ENCODE results near the gene FLT3LG. TPM values are rescaled to one million over a fixed set of nuclear protein-coding genes. Genes with fewer than 3 reads are reported as not detected.
A peak's percentile ranks its signal among the peaks of the same experiment; 100 is the strongest.

FLT3LG gene
- total RNA-seq, 1 donor from 2014 or later: 12.7 TPM

DNA sequence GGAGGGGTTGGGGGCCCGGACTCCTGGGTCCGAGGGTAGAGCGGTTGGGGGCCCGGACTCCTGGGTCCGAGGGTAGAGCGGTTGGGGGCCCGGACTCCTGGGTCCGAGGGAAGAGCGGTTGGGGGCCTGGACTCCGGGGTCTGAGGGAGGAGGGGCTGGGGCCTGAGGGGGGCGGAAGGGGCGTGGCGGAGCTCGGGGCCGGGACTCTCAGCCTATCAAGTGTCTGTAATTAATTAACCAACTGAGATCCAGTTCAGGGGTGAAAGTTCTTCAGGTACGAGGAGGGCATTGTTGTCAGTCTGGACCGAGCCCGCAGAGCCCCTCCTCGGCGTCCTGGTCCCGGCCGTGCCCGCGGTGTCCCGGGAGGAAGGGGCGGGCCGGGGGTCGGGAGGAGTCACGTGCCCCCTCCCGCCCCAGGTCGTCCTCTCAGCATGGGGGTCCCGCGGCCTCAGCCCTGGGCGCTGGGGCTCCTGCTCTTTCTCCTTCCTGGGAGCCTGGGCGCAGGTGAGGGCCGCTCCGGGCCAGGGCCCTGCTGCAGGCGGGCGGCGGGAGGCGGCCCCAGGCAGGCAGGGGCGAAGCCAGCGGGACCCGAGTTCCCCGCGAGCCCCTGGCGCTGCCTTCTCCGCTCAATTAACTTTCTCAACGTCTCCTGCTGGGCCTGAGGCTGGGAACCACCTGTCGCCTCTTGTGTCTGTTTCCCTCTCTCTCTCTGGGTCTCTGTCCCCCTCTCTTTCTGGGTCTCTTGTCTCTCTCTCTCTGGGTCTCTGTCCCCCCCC, 39.1 kb downstream of the FLT3LG start:
- DNase-seq (ENCODE audit: low spot score): no peak

- DNase-seq (ENCODE audit: low spot score): no peak
Measured at GRCh38 chr19:49513746-49514118, 39.7 kb downstream of the FLT3LG start.

DNA sequence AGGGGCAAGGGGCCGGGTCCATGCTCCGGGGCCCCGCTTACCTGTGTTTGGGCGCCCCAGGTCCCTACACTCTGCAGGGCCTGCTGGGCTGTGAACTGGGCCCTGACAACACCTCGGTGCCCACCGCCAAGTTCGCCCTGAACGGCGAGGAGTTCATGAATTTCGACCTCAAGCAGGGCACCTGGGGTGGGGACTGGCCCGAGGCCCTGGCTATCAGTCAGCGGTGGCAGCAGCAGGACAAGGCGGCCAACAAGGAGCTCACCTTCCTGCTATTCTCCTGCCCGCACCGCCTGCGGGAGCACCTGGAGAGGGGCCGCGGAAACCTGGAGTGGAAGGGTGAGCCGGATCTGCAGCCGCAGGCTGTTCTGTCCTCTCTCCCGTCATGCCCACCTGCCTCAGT, 40.1 kb downstream of the FLT3LG start:
- no peak for DNase-seq (ENCODE audit: low spot score)

DNA sequence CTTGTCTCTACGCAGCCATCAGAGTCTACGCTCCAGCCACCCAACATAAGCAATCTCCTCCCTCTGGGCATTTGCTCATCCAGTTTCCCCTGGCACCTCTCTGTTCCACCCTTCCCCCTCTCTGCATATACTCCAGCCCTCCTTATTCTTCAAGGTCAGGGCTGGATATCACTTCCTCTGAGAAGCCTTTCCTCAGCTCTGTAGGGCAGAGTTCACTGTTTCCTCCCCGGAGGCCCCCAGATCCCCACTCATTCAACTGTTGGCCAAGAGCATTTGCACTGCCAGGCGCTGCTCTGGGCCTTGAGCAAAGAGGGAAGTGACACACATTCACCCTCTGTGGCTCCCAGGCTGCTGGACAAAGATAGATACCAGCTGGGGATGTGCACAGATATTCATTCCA, 41.8 kb downstream of the FLT3LG start:
- no peak for DNase-seq (ENCODE audit: low spot score)

DNA sequence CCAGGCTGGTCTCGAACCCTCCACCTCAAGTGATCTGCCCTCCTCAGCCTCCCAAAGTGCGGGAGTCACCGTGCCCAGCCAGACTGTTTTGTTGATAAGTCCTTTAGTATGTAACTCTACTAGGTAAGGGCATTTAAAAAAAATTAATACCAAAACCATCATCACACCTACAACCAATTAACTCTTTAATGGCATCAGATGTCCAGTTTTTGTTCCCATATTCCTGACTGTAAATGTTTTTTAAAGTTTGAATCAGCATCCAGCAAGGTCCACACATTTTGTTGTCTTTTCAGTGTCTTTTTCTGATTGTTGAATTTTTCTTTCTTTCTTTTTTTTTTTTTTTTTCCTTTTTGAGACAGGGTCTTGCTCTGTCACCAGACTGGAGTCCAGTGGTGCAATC, 44.0 kb downstream of the FLT3LG start:
- DNase-seq (ENCODE audit: low spot score): no peak

GRCh38 chr19:49520705-49521319, 46.8 kb downstream of the FLT3LG start:
- no peak for DNase-seq (ENCODE audit: low spot score)

- no peak for DNase-seq (ENCODE audit: low spot score)
Measured at GRCh38 chr19:49524812-49525455, 50.9 kb downstream of the FLT3LG start.

GRCh38 chr19:49528211-49528771, 54.3 kb downstream of the FLT3LG start:
- DNase-seq (ENCODE audit: low spot score): no peak

DNA sequence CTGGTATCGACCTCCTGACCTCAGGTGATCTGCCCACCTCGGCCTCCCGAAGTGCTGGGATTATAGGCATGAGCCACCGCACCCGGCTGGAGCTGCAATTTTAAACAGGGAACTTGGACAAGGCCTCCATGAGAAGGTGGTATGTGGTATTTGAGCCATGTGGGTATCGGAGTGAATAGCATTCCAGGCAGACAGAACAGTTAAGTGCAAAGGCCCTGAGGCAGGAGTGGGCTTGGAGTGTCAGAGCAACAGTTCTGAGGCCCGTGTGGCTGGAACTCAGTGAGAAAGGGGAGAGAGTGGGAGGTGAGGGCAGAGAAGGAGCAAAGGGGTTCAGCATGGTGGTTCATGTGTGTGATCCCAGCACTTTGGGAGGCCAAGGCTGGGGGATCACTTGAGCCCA, 56.7 kb downstream of the FLT3LG start:
- no peak for DNase-seq (ENCODE audit: low spot score)

- peak; percentile 76 for DNase-seq (ENCODE audit: low spot score)
Measured at GRCh38 chr19:49533551-49534488, 59.8 kb downstream of the FLT3LG start.

- no peak for DNase-seq (ENCODE audit: low spot score)
Measured at GRCh38 chr19:49534632-49535385, 60.8 kb downstream of the FLT3LG start.

Other genes starting within 250 kb of the FLT3LG start
- gene SLC6A16, start 149.0 kb upstream of the FLT3LG start, total RNA-seq: 2.2 TPM
- gene CD37, start 138.8 kb upstream of the FLT3LG start, total RNA-seq: 11.0 TPM
- 22.9 TPM for gene TEAD2, start 111.8 kb upstream of the FLT3LG start, total RNA-seq
- 0.62 TPM for gene DKKL1, start 110.3 kb upstream of the FLT3LG start, total RNA-seq
- not detected for gene KASH5, start 86.0 kb upstream of the FLT3LG start, total RNA-seq
- not detected for gene PTH2, start 50.8 kb upstream of the FLT3LG start, total RNA-seq
- not detected for gene GFY, start 48.8 kb upstream of the FLT3LG start, total RNA-seq
- 0.55 TPM for gene SLC17A7, start 32.7 kb upstream of the FLT3LG start, total RNA-seq
- 47.4 TPM for gene PIH1D1, start 22.4 kb upstream of the FLT3LG start, total RNA-seq
- 24.0 TPM for gene ALDH16A1, start 21.0 kb upstream of the FLT3LG start, total RNA-seq
- gene RPL13A, start 13.4 kb downstream of the FLT3LG start, total RNA-seq: 3,508 TPM
- 1,912 TPM for gene RPS11, start 22.2 kb downstream of the FLT3LG start, total RNA-seq
- 106 TPM for gene FCGRT, start 38.4 kb downstream of the FLT3LG start, total RNA-seq
- 18.6 TPM for gene RCN3, start 53.8 kb downstream of the FLT3LG start, total RNA-seq
- 35.6 TPM for gene NOSIP, start 106.3 kb downstream of the FLT3LG start, total RNA-seq
- gene PRRG2, start 107.1 kb downstream of the FLT3LG start, total RNA-seq: 13.2 TPM
- gene PRR12, start 117.0 kb downstream of the FLT3LG start, total RNA-seq: 40.6 TPM
- gene RRAS, start 165.9 kb downstream of the FLT3LG start, total RNA-seq: 59.1 TPM
- gene SCAF1, start 168.0 kb downstream of the FLT3LG start, total RNA-seq: 55.7 TPM
- 108 TPM for gene IRF3, start 191.6 kb downstream of the FLT3LG start, total RNA-seq
- gene BCL2L12, start 191.7 kb downstream of the FLT3LG start, total RNA-seq: 12.6 TPM
- 166 TPM for gene PRMT1, start 203.1 kb downstream of the FLT3LG start, total RNA-seq
- gene ADM5, start 215.4 kb downstream of the FLT3LG start, total RNA-seq: 4.1 TPM
- 3.1 TPM for gene CPT1C, start 216.9 kb downstream of the FLT3LG start, total RNA-seq

Measured in ureter (tissue), 1 donor.